CD14-positive monocyte (primary cell): ENCODE data around the gene TBCK. TPM values are rescaled to one million over a fixed set of nuclear protein-coding genes. Genes with fewer than 3 reads are reported as not detected.

Experiments used
- DNase-seq, 3 donors: peaks; one replicate each; pipeline ENCODE4 v3.0.0-alpha.2; 2011 to 2022
- H2AFZ ChIP-seq: 2 replicates; pipeline ENCODE4 v1.6.0; 2012; ENCODE audit warnings: mild to moderate bottlenecking, low read depth, low read length, inconsistent platforms; ENCODE audit not compliant: insufficient read depth, poor library complexity, severe bottlenecking
- H3K27ac ChIP-seq, 2 donors: 1 replicate in 1 of 2; 2 replicates in 1 of 2; pipeline ENCODE4 v1.5.1; 2012 to 2013; ENCODE audit warnings: low read length in 2 of 2, control low read depth in 1 of 2, inconsistent platforms in 1 of 2, low read depth in 1 of 2, mild to moderate bottlenecking in 1 of 2
- H3K27me3 ChIP-seq, 2 donors: one replicate each; pipeline versions ENCODE4 v1.6.0 to v1.6.1; 2011 to 2013; ENCODE audit warnings: low read length in 2 of 2; ENCODE audit not compliant: control insufficient read depth in 2 of 2, insufficient read depth in 2 of 2
- H3K36me3 ChIP-seq, 2 donors: replicated peaks in 1 of 2; 1 replicate in 1 of 2; 2 replicates in 1 of 2; pipeline versions ENCODE4 v1.5.1 to v1.6.1; 2012 to 2013; ENCODE audit warnings: low read length in 2 of 2, control low read depth in 1 of 2, inconsistent platforms in 1 of 2, mild to moderate bottlenecking in 1 of 2; ENCODE audit not compliant: insufficient read depth in 2 of 2, control insufficient read depth in 1 of 2
- H3K4me1 ChIP-seq, 2 donors: 1 replicate in 1 of 2; 2 replicates in 1 of 2; pipeline versions ENCODE4 v1.5.1 to v1.6.1; 2012 to 2013; ENCODE audit warnings: low read length in 2 of 2, control low read depth in 1 of 2, inconsistent platforms in 1 of 2, mild to moderate bottlenecking in 1 of 2, moderate library complexity in 1 of 2; ENCODE audit not compliant: insufficient read depth in 2 of 2, control insufficient read depth in 1 of 2
- H3K4me2 ChIP-seq: replicated peaks from 2 replicates; pipeline ENCODE3; 2012; ENCODE audit warnings: low read length, moderate library complexity, mild to moderate bottlenecking; ENCODE audit not compliant: poor library complexity, severe bottlenecking; ENCODE audit errors: extremely low read depth
- H3K4me3 ChIP-seq, 3 experiments: fragments of 200-600 bp in 1 of 3; sonication (generic) in 1 of 3; replicated peaks in 1 of 3; 1 replicate in 2 of 3; 2 replicates in 1 of 3; pipeline ENCODE4 v1.5.1; 2011 to 2013; ENCODE audit warnings: low read length in 3 of 3, mild to moderate bottlenecking in 3 of 3, control low read depth in 2 of 3, low read depth in 2 of 3, inconsistent platforms in 1 of 3, moderate library complexity in 1 of 3
- H3K79me2 ChIP-seq: 2 replicates; pipeline ENCODE4 v1.6.0; 2012; ENCODE audit warnings: mild to moderate bottlenecking, control low read depth, inconsistent platforms, low read length, moderate library complexity; ENCODE audit not compliant: insufficient read depth
- H3K9ac ChIP-seq: 2 replicates; pipeline ENCODE4 v1.6.0; 2017; ENCODE audit warnings: low read length, mild to moderate bottlenecking; ENCODE audit not compliant: insufficient read depth, poor library complexity, severe bottlenecking
- H3K9me3 ChIP-seq, 2 donors: replicated peaks in 1 of 2; 1 replicate in 1 of 2; 2 replicates in 1 of 2; pipeline versions ENCODE4 v1.5.1 to v1.6.1; 2012 to 2013; ENCODE audit warnings: low read length in 2 of 2, control low read depth in 1 of 2; ENCODE audit not compliant: control insufficient read depth in 1 of 2, insufficient read depth in 1 of 2
- H4K20me1 ChIP-seq: 2 replicates; pipeline ENCODE4 v1.6.0; 2012; ENCODE audit warnings: mild to moderate bottlenecking, low read length, control low read depth, moderate library complexity; ENCODE audit not compliant: insufficient read depth
- H3K27ac Mint-ChIP-seq, 7 donors: one replicate each; pipeline ENCODE4 v1.8.0; 2020; ENCODE audit warnings: mild to moderate bottlenecking in 7 of 7, mixed read lengths in 7 of 7, moderate library complexity in 6 of 7, inconsistent platforms in 2 of 7
- H3K27me3 Mint-ChIP-seq, 3 donors: one replicate each; pipeline ENCODE4 v1.8.0; 2021 to 2022; ENCODE audit warnings: low read depth in 3 of 3, mild to moderate bottlenecking in 3 of 3, mixed read lengths in 3 of 3, moderate library complexity in 3 of 3, inconsistent platforms in 1 of 3
- H3K36me3 Mint-ChIP-seq, 2 donors: one replicate each; pipeline ENCODE4 v1.8.0; 2020; ENCODE audit warnings: mixed read lengths in 2 of 2, inconsistent platforms in 1 of 2, mild to moderate bottlenecking in 1 of 2
- H3K4me1 Mint-ChIP-seq: one replicate; pipeline ENCODE4 v1.8.0; 2020; ENCODE audit warnings: mild to moderate bottlenecking, mixed read lengths
- H3K4me3 Mint-ChIP-seq, 2 donors: one replicate each; pipeline ENCODE4 v1.8.0; 2020; ENCODE audit warnings: mild to moderate bottlenecking in 2 of 2, mixed read lengths in 2 of 2, moderate library complexity in 1 of 2
- H3K9me3 Mint-ChIP-seq, 7 donors: one replicate each; pipeline ENCODE4 v1.8.0; 2020 to 2022; ENCODE audit warnings: mixed read lengths in 7 of 7, mild to moderate bottlenecking in 6 of 7, moderate library complexity in 6 of 7, inconsistent platforms in 2 of 7
- WGBS: methylation state at CpG from one replicate; pipeline ENCODE4 v1.1.5; 2013; ENCODE audit warnings: missing lambda C conversion rate; ENCODE audit not compliant: insufficient coverage; 5-methylcytosine and 5-hydroxymethylcytosine counted together
- intact Hi-C, 2 donors: fragments of 100-400 bp; cut with micrococcal nuclease; formaldehyde crosslinking; loops; one replicate each; pipeline versions ENCODE4 v1.15.0 to v1.15.1; 2023
- polyA plus RNA-seq, 3 donors: library from polyadenylated mRNA; depleted of rRNA in 1 of 3; unstranded in 2 of 3; stranded (reverse) in 1 of 3; fragments of 300-500 nt in 2 of 3; fragments of >200 nt in 1 of 3; fragmentation: Illumina TruSeq in 2 of 3; gene quantifications; 1 replicate in 2 of 3; 2 replicates in 1 of 3; pipeline ENCODE4 v1.2.3, GENCODE V29; 2012 to 2021
- TF ChIP-seq, protein P1 (sequence below): fragments of 200-600 bp; IDR thresholded peaks from one replicate; pipeline ENCODE4 v1.8.0; 2022; ENCODE audit warnings: antibody characterized with exemption, mild to moderate bottlenecking

Gene TBCK
- polyA plus RNA-seq, 3 donors, result 8.0 to 14.0 (median 12.5) TPM

DNA sequence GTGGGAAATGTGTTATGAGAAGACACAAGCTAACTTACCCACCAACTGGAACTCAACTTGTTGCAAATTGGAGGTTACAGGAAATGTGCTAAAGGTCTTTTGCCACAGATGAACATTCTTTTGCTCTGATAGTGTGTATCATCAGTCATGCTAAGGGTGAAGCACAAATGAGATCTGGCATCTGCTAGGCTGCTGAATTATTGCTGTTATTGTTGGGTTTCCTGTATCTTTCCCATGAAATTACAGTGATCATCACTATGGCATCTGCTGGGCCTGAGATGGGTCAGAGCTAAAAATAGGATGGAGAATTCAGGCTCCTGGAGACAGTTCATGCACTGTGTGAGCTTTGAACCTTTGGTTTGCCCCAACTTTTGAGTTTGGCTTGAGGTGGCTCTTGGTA lies 296.2 kb downstream of the TBCK start:
- Histone ChIP-seq H3K4me2 (no peak overlapping the region), H3K4me1 (no peaks in the 10 kb centered on the region), H4K20me1 (no peaks in the 10 kb centered on the region), H3K36me3 (no peaks in the 10 kb centered on the region), H3K27me3 (no peaks in the 10 kb centered on the region), H3K9me3 (no peaks in the 10 kb centered on the region), H2AFZ (no peak overlapping the region), H3K4me3 (no peak overlapping the region), H3K9ac (no peak overlapping the region), H3K27ac (no peak overlapping the region), H3K79me2 (no peaks in the 10 kb centered on the region)
- no peak for DNase-seq
- H3K27me3 Mint-ChIP-seq, result peaks cover 0 to 1% (median 0%) of the 10 kb centered on the region in 3 donors
- no peak overlapping the region for H3K4me3 Mint-ChIP-seq
- intact Hi-C loops, result no loop called here
- TF ChIP-seq, protein P1, sequence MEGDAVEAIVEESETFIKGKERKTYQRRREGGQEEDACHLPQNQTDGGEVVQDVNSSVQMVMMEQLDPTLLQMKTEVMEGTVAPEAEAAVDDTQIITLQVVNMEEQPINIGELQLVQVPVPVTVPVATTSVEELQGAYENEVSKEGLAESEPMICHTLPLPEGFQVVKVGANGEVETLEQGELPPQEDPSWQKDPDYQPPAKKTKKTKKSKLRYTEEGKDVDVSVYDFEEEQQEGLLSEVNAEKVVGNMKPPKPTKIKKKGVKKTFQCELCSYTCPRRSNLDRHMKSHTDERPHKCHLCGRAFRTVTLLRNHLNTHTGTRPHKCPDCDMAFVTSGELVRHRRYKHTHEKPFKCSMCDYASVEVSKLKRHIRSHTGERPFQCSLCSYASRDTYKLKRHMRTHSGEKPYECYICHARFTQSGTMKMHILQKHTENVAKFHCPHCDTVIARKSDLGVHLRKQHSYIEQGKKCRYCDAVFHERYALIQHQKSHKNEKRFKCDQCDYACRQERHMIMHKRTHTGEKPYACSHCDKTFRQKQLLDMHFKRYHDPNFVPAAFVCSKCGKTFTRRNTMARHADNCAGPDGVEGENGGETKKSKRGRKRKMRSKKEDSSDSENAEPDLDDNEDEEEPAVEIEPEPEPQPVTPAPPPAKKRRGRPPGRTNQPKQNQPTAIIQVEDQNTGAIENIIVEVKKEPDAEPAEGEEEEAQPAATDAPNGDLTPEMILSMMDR, result no peak
- H3K9me3 Mint-ChIP-seq, result peaks cover 0 to 6% (median 2%) of the 10 kb centered on the region in 7 donors
- no peaks in the 10 kb centered on the region for H3K36me3 Mint-ChIP-seq
- H3K27ac Mint-ChIP-seq, result no peak overlapping the region
- H3K4me1 Mint-ChIP-seq, result no peaks in the 10 kb centered on the region

DNA sequence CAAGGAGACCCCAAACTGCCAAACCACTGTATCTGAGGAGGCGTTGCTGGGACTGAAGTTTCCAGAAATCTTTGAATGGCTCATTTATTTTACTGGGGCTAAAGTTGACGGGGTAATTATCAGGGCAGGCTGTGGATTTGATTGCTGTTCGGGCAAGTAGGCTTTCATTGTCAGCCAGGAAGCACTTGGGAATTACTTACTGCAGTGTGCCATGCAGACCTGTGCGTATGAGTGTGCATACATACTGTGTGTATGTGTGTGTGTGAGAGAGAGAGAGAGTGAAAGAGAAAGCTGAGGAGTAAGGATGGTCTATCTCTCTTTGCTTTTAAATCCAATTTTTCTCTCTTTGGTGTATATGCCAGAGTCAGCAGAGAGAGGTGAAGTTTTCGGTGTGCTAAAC lies 298.0 kb downstream of the TBCK start:
- Histone ChIP-seq H2AFZ (no peak overlapping the region), H3K79me2 (no peaks in the 10 kb centered on the region), H3K4me1 (no peaks in the 10 kb centered on the region), H3K36me3 (no peaks in the 10 kb centered on the region), H4K20me1 (no peaks in the 10 kb centered on the region), H3K4me3 (no peak overlapping the region), H3K9me3 (no peaks in the 10 kb centered on the region), H3K4me2 (no peak overlapping the region), H3K9ac (no peak overlapping the region), H3K27ac (no peak overlapping the region), H3K27me3 (no peaks in the 10 kb centered on the region)
- Mint-ChIP-seq H3K4me1 (no peaks in the 10 kb centered on the region), H3K36me3 (no peaks in the 10 kb centered on the region), H3K9me3 (peaks cover 0 to 12% (median 3%) of the 10 kb centered on the region in 7 donors), H3K27me3 (peaks cover 0 to 1% (median 0%) of the 10 kb centered on the region in 3 donors), H3K27ac (no peak overlapping the region), H3K4me3 (no peak overlapping the region)
- intact Hi-C loops, result no loop called here
- WGBS, result 93% methylated on average over 4 of the region's 5 CpGs
- no peak for DNase-seq
- TF ChIP-seq, protein P1, result no peak
